Measurements from ENCODE around the gene IFT122.
"Not testable (repeated sequence)": the region's sequence is repeated elsewhere in the genome, so short reads cannot be mapped to it uniquely, and the experiment has no call there.

The IFT122 gene

GRCh38 chr3:129439817-129440617 is at the start of gene IFT122, which contains the start of gene MBD4:
TSS of gene IFT122 (plus strand) at chr3:129440224. CDS start at chr3:129440331, 107 bp downstream.
TSS of gene MBD4 (minus strand) at chr3:129439948. CDS start at chr3:129439833, 115 bp downstream.
- no peak for TF ChIP-seq JUND (IDR thresholded peaks at IDR 0.05; ENCODE audit: low read depth)
- in situ Hi-C loops (cut with HindIII; ENCODE audit: low pct_unique_long_range_greater_than_20kb, low sequenced_read_pairs): no loop called here
- DNase-seq (ENCODE audit: low read depth in 1 of 2, low spot score in 1 of 2): peak; percentile 98 to 99

GRCh38 chr3:129391583-129391982 is 48.4 kb upstream of the IFT122 start:
- in situ Hi-C loops (cut with HindIII; ENCODE audit: low pct_unique_long_range_greater_than_20kb, low sequenced_read_pairs): not testable (repeated sequence)

GRCh38 chr3:129392106-129392887 is 47.7 kb upstream of the IFT122 start:
- DNase-seq (ENCODE audit: low read depth in 1 of 2, low spot score in 1 of 2); in situ Hi-C loops (cut with HindIII; ENCODE audit: low pct_unique_long_range_greater_than_20kb, low sequenced_read_pairs): not testable (repeated sequence)

More at GRCh38 chr3:129391583-129391982, 48.4 kb upstream of the IFT122 start:
- not testable (repeated sequence) for DNase-seq (ENCODE audit: low read depth in 1 of 2, low spot score in 1 of 2)

GRCh38 chr3:129393271-129393670 is 46.8 kb upstream of the IFT122 start:
- TF ChIP-seq JUND (IDR thresholded peaks at IDR 0.05; ENCODE audit: low read depth): no peak
- in situ Hi-C loops (cut with HindIII; ENCODE audit: low pct_unique_long_range_greater_than_20kb, low sequenced_read_pairs): no loop called here
- DNase-seq (ENCODE audit: low read depth in 1 of 2, low spot score in 1 of 2): no peak

GRCh38 chr3:129393760-129394564 is 46.1 kb upstream of the IFT122 start:
- in situ Hi-C loops (cut with HindIII; ENCODE audit: low pct_unique_long_range_greater_than_20kb, low sequenced_read_pairs); DNase-seq (ENCODE audit: low read depth in 1 of 2, low spot score in 1 of 2): not testable (repeated sequence)

GRCh38 chr3:129398803-129399144 is 41.2 kb upstream of the IFT122 start:
- in situ Hi-C loops (cut with HindIII; ENCODE audit: low pct_unique_long_range_greater_than_20kb, low sequenced_read_pairs): no loop called here
- TF ChIP-seq JUND (IDR thresholded peaks at IDR 0.05; ENCODE audit: low read depth): no peak
- DNase-seq (ENCODE audit: low read depth in 1 of 2, low spot score in 1 of 2): peak in 1 of 2 experiments; percentile 13

GRCh38 chr3:129399145-129399894 is 40.7 kb upstream of the IFT122 start:
- peak; percentile 77 to 98 for DNase-seq (ENCODE audit: low read depth in 1 of 2, low spot score in 1 of 2)
- in situ Hi-C loops (cut with HindIII; ENCODE audit: low pct_unique_long_range_greater_than_20kb, low sequenced_read_pairs): no loop called here
- TF ChIP-seq JUND (IDR thresholded peaks at IDR 0.05; ENCODE audit: low read depth): no peak

GRCh38 chr3:129399895-129400357 is 40.1 kb upstream of the IFT122 start:
- peak in 1 of 2 experiments; percentile 78 for DNase-seq (ENCODE audit: low read depth in 1 of 2, low spot score in 1 of 2)

GRCh38 chr3:129402210-129402609 is 37.8 kb upstream of the IFT122 start:
- in situ Hi-C loops (cut with HindIII; ENCODE audit: low pct_unique_long_range_greater_than_20kb, low sequenced_read_pairs): no loop called here
- no peak for DNase-seq (ENCODE audit: low read depth in 1 of 2, low spot score in 1 of 2)
- no peak for TF ChIP-seq JUND (IDR thresholded peaks at IDR 0.05; ENCODE audit: low read depth)

More at GRCh38 chr3:129399895-129400357, 40.1 kb upstream of the IFT122 start:
- TF ChIP-seq JUND (IDR thresholded peaks at IDR 0.05; ENCODE audit: low read depth): no peak
- in situ Hi-C loops (cut with HindIII; ENCODE audit: low pct_unique_long_range_greater_than_20kb, low sequenced_read_pairs): no loop called here

- no peak for DNase-seq (ENCODE audit: low read depth in 1 of 2, low spot score in 1 of 2)
- in situ Hi-C loops (cut with HindIII; ENCODE audit: low pct_unique_long_range_greater_than_20kb, low sequenced_read_pairs): no loop called here
- no peak for TF ChIP-seq JUND (IDR thresholded peaks at IDR 0.05; ENCODE audit: low read depth)
These were observed 37.4 kb upstream of the IFT122 start for GRCh38 chr3:129402616-129403015.

GRCh38 chr3:129403450-129403849 is 36.6 kb upstream of the IFT122 start:
- no peak for DNase-seq (ENCODE audit: low read depth in 1 of 2, low spot score in 1 of 2)
- TF ChIP-seq JUND (IDR thresholded peaks at IDR 0.05; ENCODE audit: low read depth): no peak
- in situ Hi-C loops (cut with HindIII; ENCODE audit: low pct_unique_long_range_greater_than_20kb, low sequenced_read_pairs): no loop called here

- DNase-seq (ENCODE audit: low read depth in 1 of 2, low spot score in 1 of 2): no peak
- no peak for TF ChIP-seq JUND (IDR thresholded peaks at IDR 0.05; ENCODE audit: low read depth)
- in situ Hi-C loops (cut with HindIII; ENCODE audit: low pct_unique_long_range_greater_than_20kb, low sequenced_read_pairs): no loop called here
These were observed 35.9 kb upstream of the IFT122 start for GRCh38 chr3:129404130-129404529.

Data from T47D (cell line).